Astrocyte of the spinal cord (primary cell): ENCODE results near the gene TSPYL1.

Source experiments
- DNase-seq: peaks from one replicate; pipeline ENCODE4 v3.0.0; 2011; ENCODE audit warnings: low read depth, low spot score
- H3K4me3 ChIP-seq: 2 replicates; pipeline ENCODE4 v1.5.1; 2011; ENCODE audit warnings: low read depth, mild to moderate bottlenecking, low read length, moderate library complexity
- in situ Hi-C: cut with HindIII; loops from 2 replicates; pipeline ENCODE4 v1.10.0; 2017; ENCODE audit warnings: low sequenced_read_pairs
- TF ChIP-seq, protein P1 (sequence below): IDR thresholded peaks from 2 replicates; pipeline ENCODE4 v1.5.1; 2012; ENCODE audit warnings: low read depth, mild to moderate bottlenecking, low read length, inconsistent platforms

Gene TSPYL1

GRCh38 chr6:116278481-116278829 lies 1.3 kb downstream of the TSPYL1 start:
- H3K4me3 ChIP-seq: peak overlapping the region; percentile 88
- DNase-seq: no peak
- TF ChIP-seq, protein P1, sequence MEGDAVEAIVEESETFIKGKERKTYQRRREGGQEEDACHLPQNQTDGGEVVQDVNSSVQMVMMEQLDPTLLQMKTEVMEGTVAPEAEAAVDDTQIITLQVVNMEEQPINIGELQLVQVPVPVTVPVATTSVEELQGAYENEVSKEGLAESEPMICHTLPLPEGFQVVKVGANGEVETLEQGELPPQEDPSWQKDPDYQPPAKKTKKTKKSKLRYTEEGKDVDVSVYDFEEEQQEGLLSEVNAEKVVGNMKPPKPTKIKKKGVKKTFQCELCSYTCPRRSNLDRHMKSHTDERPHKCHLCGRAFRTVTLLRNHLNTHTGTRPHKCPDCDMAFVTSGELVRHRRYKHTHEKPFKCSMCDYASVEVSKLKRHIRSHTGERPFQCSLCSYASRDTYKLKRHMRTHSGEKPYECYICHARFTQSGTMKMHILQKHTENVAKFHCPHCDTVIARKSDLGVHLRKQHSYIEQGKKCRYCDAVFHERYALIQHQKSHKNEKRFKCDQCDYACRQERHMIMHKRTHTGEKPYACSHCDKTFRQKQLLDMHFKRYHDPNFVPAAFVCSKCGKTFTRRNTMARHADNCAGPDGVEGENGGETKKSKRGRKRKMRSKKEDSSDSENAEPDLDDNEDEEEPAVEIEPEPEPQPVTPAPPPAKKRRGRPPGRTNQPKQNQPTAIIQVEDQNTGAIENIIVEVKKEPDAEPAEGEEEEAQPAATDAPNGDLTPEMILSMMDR: no peak
- in situ Hi-C loops: no loop called here

DNA sequence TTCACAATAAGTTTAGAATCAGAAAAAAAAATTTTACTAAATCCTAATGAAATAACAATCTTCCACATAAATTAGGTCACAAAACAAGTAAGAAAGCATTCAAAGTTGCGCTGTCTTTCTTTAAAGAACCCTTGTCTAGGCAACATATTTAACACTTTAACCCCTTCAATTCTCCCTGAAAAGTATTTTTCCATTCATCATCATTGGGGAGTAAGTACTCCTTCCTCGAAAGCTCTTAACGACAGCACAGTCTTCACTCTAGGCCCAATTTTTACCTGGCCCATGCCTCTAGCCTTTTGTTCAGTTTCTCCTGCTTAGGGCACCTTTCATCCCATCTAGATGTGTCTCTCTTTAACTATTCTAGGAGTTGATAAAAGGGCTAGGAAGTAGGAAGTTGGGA lies 2.6 kb downstream of the TSPYL1 start:
- DNase-seq: no peak
- in situ Hi-C loops: no loop called here
- TF ChIP-seq, protein P1: no peak
- peak overlapping the region; percentile 88 for H3K4me3 ChIP-seq

GRCh38 chr6:116271149-116271708 lies 8.5 kb downstream of the TSPYL1 start:
- no peak for DNase-seq
- TF ChIP-seq, protein P1: no peak
- no peak overlapping the region for H3K4me3 ChIP-seq
- in situ Hi-C loops: no loop called here

DNA sequence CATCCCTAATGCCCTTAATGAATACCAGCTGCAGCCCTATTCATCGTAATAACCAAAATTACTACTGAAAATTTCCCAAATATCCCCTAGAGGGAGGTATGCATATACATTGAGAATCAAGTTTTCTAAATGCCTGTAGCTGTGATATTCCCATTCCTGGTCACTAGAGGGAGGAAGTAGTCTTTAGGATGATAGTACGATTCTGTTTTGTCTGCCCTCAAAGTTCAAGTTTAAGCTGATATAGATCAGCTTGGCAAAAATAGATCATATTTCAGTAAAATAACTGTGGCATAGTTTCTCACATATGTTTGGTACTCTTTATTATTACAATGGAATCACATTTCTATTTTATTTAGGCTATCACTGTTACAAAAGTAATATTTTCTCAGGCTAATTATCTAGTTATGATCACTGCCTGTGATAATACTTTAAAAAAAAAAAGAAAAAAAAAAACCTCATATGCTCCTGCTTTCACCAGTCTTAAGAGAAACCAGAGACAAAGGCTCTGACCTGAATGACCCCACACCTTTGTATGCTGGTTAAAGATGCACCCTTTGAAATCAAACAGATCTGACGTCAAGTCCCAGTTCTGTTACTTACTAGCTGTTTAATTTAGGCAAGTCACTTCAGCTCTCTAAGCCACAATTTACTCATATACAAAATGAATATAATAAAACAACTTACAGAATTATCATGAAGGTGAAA lies 11.0 kb downstream of the TSPYL1 start:
- in situ Hi-C loops: no loop called here

GRCh38 chr6:116267836-116268588 lies 11.7 kb downstream of the TSPYL1 start:
- in situ Hi-C loops: no loop called here
- TF ChIP-seq, protein P1: no peak
- no peak for DNase-seq
- H3K4me3 ChIP-seq: no peak overlapping the region

More for the DNA sequence above, 11.0 kb downstream of the TSPYL1 start:
- DNase-seq: peak; percentile 84
- no peak overlapping the region for H3K4me3 ChIP-seq
- TF ChIP-seq, protein P1: peak; percentile 89

DNA sequence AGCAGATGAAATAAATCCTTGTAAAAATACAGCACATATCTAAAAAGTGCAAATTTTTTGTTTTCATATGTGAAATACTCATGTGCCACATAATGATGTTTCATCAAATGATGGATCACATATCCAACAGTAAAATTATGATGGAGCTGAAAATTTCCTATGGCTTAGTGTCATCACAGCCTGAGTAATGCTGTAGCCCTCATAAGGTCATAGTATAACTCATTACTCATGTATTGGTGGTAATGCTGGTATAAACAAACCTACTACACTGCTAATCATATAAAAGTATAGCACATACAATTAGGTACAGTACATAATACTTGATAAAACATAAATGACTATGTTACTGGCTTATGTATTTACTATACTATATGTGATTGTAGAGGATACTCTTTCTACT lies 12.9 kb downstream of the TSPYL1 start:
- in situ Hi-C loops: no loop called here
- TF ChIP-seq, protein P1: no peak
- H3K4me3 ChIP-seq: no peak overlapping the region
- DNase-seq: no peak
